Progenitor cell of endocrine pancreas (in vitro differentiated cells): ENCODE results near the gene IFT81. TPM values are rescaled to one million over a fixed set of nuclear protein-coding genes. Genes with fewer than 3 reads are reported as not detected.
A peak's percentile ranks its signal among the peaks of the same experiment; 100 is the strongest.

Experiments
- DNase-seq: peaks from one replicate; pipeline ENCODE4 v3.0.0; 2021; ENCODE audit warnings: low spot score; ENCODE audit not compliant: unreplicated experiment
- H3K27ac Mint-ChIP-seq: 2 replicates; pipeline ENCODE4 v1.8.0; 2021; ENCODE audit warnings: mild to moderate bottlenecking, moderate library complexity, mixed read lengths
- H3K27me3 Mint-ChIP-seq: 2 replicates; pipeline ENCODE4 v1.8.0; 2021; ENCODE audit warnings: mixed read lengths
- H3K36me3 Mint-ChIP-seq: 2 replicates; pipeline ENCODE4 v1.8.0; 2022; ENCODE audit warnings: mixed read lengths; ENCODE audit not compliant: insufficient read depth
- H3K4me1 Mint-ChIP-seq: 2 replicates; pipeline ENCODE4 v1.8.0; 2021; ENCODE audit warnings: low read depth, mixed read lengths
- H3K4me3 Mint-ChIP-seq: 2 replicates; pipeline ENCODE4 v1.8.0; 2021; ENCODE audit warnings: low read depth, mild to moderate bottlenecking, moderate library complexity, mixed read lengths
- H3K9me3 Mint-ChIP-seq: 2 replicates; pipeline ENCODE4 v1.8.0; 2021; ENCODE audit warnings: low read depth, mixed read lengths
- CTCF ChIP-seq: fragments of 200-600 bp; sonication (generic); IDR thresholded peaks from one replicate; pipeline ENCODE4 v1.5.0; 2021; ENCODE audit warnings: antibody characterized with exemption, mild to moderate bottlenecking; ENCODE audit not compliant: unreplicated experiment
- long read RNA-seq: library from polyadenylated mRNA; unstranded; transcript quantifications from one replicate; pipeline ENCODE4 v2.0.0, GENCODE V29; 2020
- total RNA-seq: library from RNA; stranded (reverse); gene quantifications from 2 replicates; pipeline ENCODE4 v1.2.1, GENCODE V29; 2021

The IFT81 gene
- 46.1 and 48.7 TPM in 2 replicates for total RNA-seq
- long read RNA-seq, transcript IFT81-209 (19 exons, 2,710 nt) = minor isoform, 14 of 116 reads
- long read RNA-seq, transcript IFT81-201 (19 exons, 3,108 nt) = major isoform, 18 of 116 reads
- long read RNA-seq, partial matches to known transcripts = 63 of 116 reads
- long read RNA-seq, other reads (novel, unspliced or antisense) = 19 of 116 reads

- Mint-ChIP-seq H3K27me3 (peaks cover 9% of the 10 kb centered on the region), H3K4me1 (peaks cover 14% of the 10 kb centered on the region), H3K9me3 (no peaks in the 10 kb centered on the region), H3K27ac (peak within 1 kb of the TSS; percentile 98), H3K36me3 (peaks cover 8% of the 10 kb centered on the region), H3K4me3 (peak within 1 kb of the TSS; percentile 94)
- TF ChIP-seq CTCF = no peak
- DNase-seq = peak; percentile 96
Measured at GRCh38 chr12:110124269-110124995, at the start of gene IFT81. TSS of gene IFT81 (plus strand) at chr12:110124357. CDS start at chr12:110127381, 3,024 bp downstream.

GRCh38 chr12:110075880-110076279 lies 48.3 kb upstream of the IFT81 start:
- no peak overlapping the region for H3K4me3 Mint-ChIP-seq
- no peaks in the 10 kb centered on the region for H3K9me3 Mint-ChIP-seq
- H3K4me1 Mint-ChIP-seq = peaks cover 3% of the 10 kb centered on the region
- no peak overlapping the region for H3K27ac Mint-ChIP-seq
- no peak for TF ChIP-seq CTCF
- no peak for DNase-seq
- H3K36me3 Mint-ChIP-seq = no peaks in the 10 kb centered on the region
- peaks cover 5% of the 10 kb centered on the region for H3K27me3 Mint-ChIP-seq

GRCh38 chr12:110077800-110078199 lies 46.4 kb upstream of the IFT81 start:
- Mint-ChIP-seq H3K4me3 (no peak overlapping the region), H3K4me1 (peaks cover 3% of the 10 kb centered on the region), H3K27me3 (peaks cover 2% of the 10 kb centered on the region), H3K9me3 (no peaks in the 10 kb centered on the region), H3K27ac (no peak overlapping the region), H3K36me3 (no peaks in the 10 kb centered on the region)
- no peak for DNase-seq
- no peak for TF ChIP-seq CTCF

- Mint-ChIP-seq H3K27ac (no peak overlapping the region), H3K27me3 (peaks cover 2% of the 10 kb centered on the region), H3K4me3 (no peak overlapping the region), H3K9me3 (no peaks in the 10 kb centered on the region), H3K36me3 (no peaks in the 10 kb centered on the region), H3K4me1 (no peaks in the 10 kb centered on the region)
- no peak for TF ChIP-seq CTCF
- DNase-seq = no peak
Measured at GRCh38 chr12:110079477-110080400, 44.4 kb upstream of the IFT81 start.

- Mint-ChIP-seq H3K27ac (no peak overlapping the region), H3K4me3 (no peak overlapping the region), H3K9me3 (no peaks in the 10 kb centered on the region), H3K27me3 (peaks cover 2% of the 10 kb centered on the region), H3K4me1 (no peaks in the 10 kb centered on the region), H3K36me3 (no peaks in the 10 kb centered on the region)
- no peak for TF ChIP-seq CTCF
- no peak for DNase-seq
Measured at GRCh38 chr12:110080410-110080809, 43.7 kb upstream of the IFT81 start.
